K562 (cell line): Measurements from ENCODE around the gene SLC12A6. TPM values are rescaled to one million over a fixed set of nuclear protein-coding genes. Genes with fewer than 3 reads are reported as not detected.

ENCODE experiments used
- CXXC5 ChIP-seq: fragments of 250-450 bp; sonication (Bioruptor Pico); IDR thresholded peaks from 2 replicates; pipeline ENCODE4 v1.8.0; 2022; ENCODE audit warnings: inconsistent platforms, mild to moderate bottlenecking, moderate library complexity
- ERF ChIP-seq: fragments of 450-650 bp; formaldehyde crosslinking; IDR thresholded peaks from 2 replicates; pipeline ENCODE4 v1.4.0; 2020; ENCODE audit warnings: mild to moderate bottlenecking, mixed read lengths
- MYBL2 ChIP-seq, 2 experiments: fragments of 450-650 bp in 1 of 2; sonication (generic) in 1 of 2; formaldehyde crosslinking in 1 of 2; IDR thresholded peaks; 2 replicates each; pipeline versions ENCODE4 v1.6.1 to v1.8.1; 2017 to 2022; ENCODE audit warnings: borderline replicate concordance in 1 of 2, inconsistent platforms in 1 of 2, low read depth in 1 of 2, mild to moderate bottlenecking in 1 of 2, missing genetic modification reagents in 1 of 2, moderate library complexity in 1 of 2
- NCOR1 ChIP-seq: fragments of 450-650 bp; IDR thresholded peaks from 2 replicates; pipeline ENCODE4 v1.6.1; 2016; ENCODE audit warnings: mild to moderate bottlenecking, moderate library complexity
- PTTG1 ChIP-seq: fragments of 450-650 bp; IDR thresholded peaks from 2 replicates; pipeline ENCODE4 v1.6.1; 2016; ENCODE audit warnings: low read depth, mild to moderate bottlenecking, missing genetic modification characterization, missing compliant biosample characterization
- SRSF9 ChIP-seq: fragments of 200-400 bp; formaldehyde crosslinking; IDR thresholded peaks from 2 replicates; pipeline ENCODE4 v1.6.1; 2017; ENCODE audit warnings: low read depth, low read length, borderline replicate concordance
- ZFPM2 ChIP-seq: fragments of 250-450 bp; sonication (Bioruptor Pico); IDR thresholded peaks from 2 replicates; pipeline ENCODE4 v1.5.1; 2022; ENCODE audit warnings: mild to moderate bottlenecking
- ZKSCAN8 ChIP-seq: fragments of 200-800 bp; sonication (Bioruptor generic); IDR thresholded peaks from 2 replicates; pipeline ENCODE4 v1.6.1; 2016; ENCODE audit warnings: missing genetic modification characterization, missing compliant biosample characterization
- ZNF165 ChIP-seq: fragments of 250-450 bp; sonication (Bioruptor Pico); IDR thresholded peaks from 2 replicates; pipeline ENCODE4 v1.4.0; 2020; ENCODE audit warnings: borderline replicate concordance
- ZNF324 ChIP-seq: fragments of 250-450 bp; sonication (Bioruptor Pico); IDR thresholded peaks from 2 replicates; pipeline ENCODE4 v1.4.0; 2020; ENCODE audit warnings: mild to moderate bottlenecking
- ZNF41 ChIP-seq: fragments of 250-450 bp; sonication (Bioruptor Pico); conservative IDR thresholded peaks from 2 replicates; pipeline ENCODE4 v1.4.0; 2020; ENCODE audit warnings: mild to moderate bottlenecking
- ZNF551 ChIP-seq: fragments of 250-450 bp; sonication (Bioruptor Pico); IDR thresholded peaks from 2 replicates; pipeline ENCODE4 v1.5.0; 2021; ENCODE audit warnings: mild to moderate bottlenecking, moderate library complexity
- ZNF583 ChIP-seq: fragments of 250-450 bp; sonication (Bioruptor Pico); IDR thresholded peaks from 2 replicates; pipeline ENCODE4 v1.4.0; 2020
- ZNF707 ChIP-seq: fragments of 250-450 bp; sonication (Bioruptor Pico); conservative IDR thresholded peaks from 2 replicates; pipeline ENCODE4 v1.8.0; 2022; ENCODE audit warnings: inconsistent platforms, mild to moderate bottlenecking, moderate library complexity
- polyA plus RNA-seq, 8 experiments: library from polyadenylated mRNA; depleted of rRNA in 4 of 8; stranded (reverse) in 5 of 8; unstranded in 3 of 8; fragments of >200 nt; fragmentation: Nextera tagmentation in 2 of 8; fragmentation: Illumina TruSeq in 1 of 8; extraction: Ambion mirVana in 2 of 8; extraction: Trizol in 1 of 8; gene quantifications; 2 replicates each; pipeline versions ENCODE4 v1.2.1 to v1.2.3, GENCODE V29; 2011 to 2014; ENCODE audit warnings: inconsistent platforms in 1 of 8, missing spikeins in 1 of 8
- total RNA-seq, 7 experiments: library from RNA; depleted of rRNA in 6 of 7; stranded (reverse); fragments of >200 nt in 6 of 7; fragmentation: Illumina TruSeq in 2 of 7; extraction: Trizol in 2 of 7; gene quantifications; 2 replicates each; pipeline versions ENCODE4 v1.2.1 to v1.2.3, GENCODE V29; 2011 to 2021; ENCODE audit warnings: low replicate concordance in 1 of 7
- TF ChIP-seq, protein P1 (sequence below), 3 experiments: fragments of 200-800 bp in 1 of 3; sonication (Bioruptor generic) in 1 of 3; sonication (generic) in 1 of 3; formaldehyde crosslinking in 1 of 3; IDR thresholded peaks; 2 replicates each; pipeline versions ENCODE4 v1.6.1 to v1.8.0; 2016 to 2022; ENCODE audit warnings: mild to moderate bottlenecking in 2 of 3, missing compliant biosample characterization in 2 of 3, missing genetic modification characterization in 2 of 3, missing genetic modification reagents in 1 of 3
- TF ChIP-seq, protein P2 (sequence below): fragments of 450-650 bp; formaldehyde crosslinking; IDR thresholded peaks from 2 replicates; pipeline ENCODE4 v1.4.0; 2022; ENCODE audit warnings: mild to moderate bottlenecking, moderate library complexity
- TF ChIP-seq, protein P3 (sequence below): fragments of 450-650 bp; conservative IDR thresholded peaks from 2 replicates; pipeline ENCODE4 v1.6.1; 2016; ENCODE audit warnings: missing genetic modification characterization, low read depth, mild to moderate bottlenecking, missing compliant biosample characterization, moderate library complexity
- TF ChIP-seq, protein P4 (sequence below): fragments of 450-650 bp; formaldehyde crosslinking; IDR thresholded peaks from 2 replicates; pipeline ENCODE4 v1.4.0; 2020; ENCODE audit warnings: mild to moderate bottlenecking, moderate library complexity
- TF ChIP-seq, protein P5 (sequence below): fragments of 250-450 bp; sonication (Bioruptor Pico); IDR thresholded peaks from 2 replicates; pipeline ENCODE4 v1.6.1; 2021; ENCODE audit warnings: mild to moderate bottlenecking
- TF ChIP-seq, protein P6 (sequence below): fragments of 200-800 bp; sonication (Bioruptor generic); IDR thresholded peaks from 2 replicates; pipeline ENCODE4 v1.6.1; 2017; ENCODE audit warnings: missing genetic modification characterization, missing compliant biosample characterization

Gene SLC12A6
- total and polyA plus RNA-seq, 9 of the 15 experiments (the other 6 are each of a cell fraction or from before 2014, with no cell fraction given) = 1.4 to 16.4 (median 6.7) TPM

DNA sequence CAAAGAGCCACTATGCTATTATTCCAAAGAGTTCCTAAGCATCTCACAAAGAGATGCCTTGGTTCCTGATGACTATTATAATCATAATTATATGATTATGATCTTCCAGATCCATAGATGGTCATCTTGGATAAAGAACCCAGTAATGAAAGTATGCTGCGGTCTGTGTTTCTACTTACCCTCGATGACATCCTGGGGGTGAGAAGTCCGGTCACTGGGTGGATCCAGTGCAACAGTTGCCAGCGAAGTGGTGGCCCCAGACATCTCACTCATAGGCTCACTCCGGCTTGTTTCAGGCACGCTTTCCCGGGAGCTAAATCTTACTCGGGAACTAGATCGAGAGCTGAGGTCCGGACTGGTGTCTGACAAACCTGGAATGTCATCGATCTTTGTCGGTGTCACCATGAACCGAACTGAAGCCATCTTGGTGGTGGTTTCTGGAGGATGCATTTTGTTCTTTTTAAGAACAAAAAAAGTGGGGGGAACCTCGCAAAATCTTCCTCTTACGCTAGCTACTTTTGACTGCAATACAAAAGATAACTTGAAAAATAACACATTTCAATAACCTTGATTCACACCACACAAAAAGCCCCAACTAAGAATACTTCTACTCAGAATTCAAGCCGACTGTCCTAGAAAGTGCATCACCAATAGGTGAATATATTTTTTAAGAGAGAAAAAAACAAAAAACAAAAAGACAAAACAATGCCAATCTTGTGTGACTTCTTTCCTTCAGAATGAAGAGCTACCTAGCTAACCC lies 1.2 kb downstream of the SLC12A6 start (continued):
- TF ChIP-seq, protein P1, sequence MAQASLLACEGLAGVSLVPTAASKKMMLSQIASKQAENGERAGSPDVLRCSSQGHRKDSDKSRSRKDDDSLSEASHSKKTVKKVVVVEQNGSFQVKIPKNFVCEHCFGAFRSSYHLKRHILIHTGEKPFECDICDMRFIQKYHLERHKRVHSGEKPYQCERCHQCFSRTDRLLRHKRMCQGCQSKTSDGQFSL (CRISPR knock-in tag; IDR thresholded peaks at IDR 0.05) = no peak
- TF ChIP-seq, protein P1 (tag; IDR thresholded peaks at IDR 0.05) = peak in 1 of 2 experiments; percentile 83; a peak in 2 of 4 replicates
- TF ChIP-seq NCOR1 = no peak
- TF ChIP-seq, protein P2, sequence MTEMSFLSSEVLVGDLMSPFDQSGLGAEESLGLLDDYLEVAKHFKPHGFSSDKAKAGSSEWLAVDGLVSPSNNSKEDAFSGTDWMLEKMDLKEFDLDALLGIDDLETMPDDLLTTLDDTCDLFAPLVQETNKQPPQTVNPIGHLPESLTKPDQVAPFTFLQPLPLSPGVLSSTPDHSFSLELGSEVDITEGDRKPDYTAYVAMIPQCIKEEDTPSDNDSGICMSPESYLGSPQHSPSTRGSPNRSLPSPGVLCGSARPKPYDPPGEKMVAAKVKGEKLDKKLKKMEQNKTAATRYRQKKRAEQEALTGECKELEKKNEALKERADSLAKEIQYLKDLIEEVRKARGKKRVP (CRISPR knock-in tag) = peak; percentile 83
- peak; percentile 75 for TF ChIP-seq PTTG1 (tag)
- TF ChIP-seq, protein P3, sequence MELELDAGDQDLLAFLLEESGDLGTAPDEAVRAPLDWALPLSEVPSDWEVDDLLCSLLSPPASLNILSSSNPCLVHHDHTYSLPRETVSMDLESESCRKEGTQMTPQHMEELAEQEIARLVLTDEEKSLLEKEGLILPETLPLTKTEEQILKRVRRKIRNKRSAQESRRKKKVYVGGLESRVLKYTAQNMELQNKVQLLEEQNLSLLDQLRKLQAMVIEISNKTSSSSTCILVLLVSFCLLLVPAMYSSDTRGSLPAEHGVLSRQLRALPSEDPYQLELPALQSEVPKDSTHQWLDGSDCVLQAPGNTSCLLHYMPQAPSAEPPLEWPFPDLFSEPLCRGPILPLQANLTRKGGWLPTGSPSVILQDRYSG = peak; percentile 63; the same call in 1 of the 2 replicates
- TF ChIP-seq ZNF165 (CRISPR knock-in tag) = no peak; the same call in 1 of the 2 replicates
- peak; percentile 74; the same call in 1 of the 2 replicates for TF ChIP-seq ZNF583
- TF ChIP-seq ZKSCAN8 (CRISPR knock-in tag) = no peak
- TF ChIP-seq, protein P4, sequence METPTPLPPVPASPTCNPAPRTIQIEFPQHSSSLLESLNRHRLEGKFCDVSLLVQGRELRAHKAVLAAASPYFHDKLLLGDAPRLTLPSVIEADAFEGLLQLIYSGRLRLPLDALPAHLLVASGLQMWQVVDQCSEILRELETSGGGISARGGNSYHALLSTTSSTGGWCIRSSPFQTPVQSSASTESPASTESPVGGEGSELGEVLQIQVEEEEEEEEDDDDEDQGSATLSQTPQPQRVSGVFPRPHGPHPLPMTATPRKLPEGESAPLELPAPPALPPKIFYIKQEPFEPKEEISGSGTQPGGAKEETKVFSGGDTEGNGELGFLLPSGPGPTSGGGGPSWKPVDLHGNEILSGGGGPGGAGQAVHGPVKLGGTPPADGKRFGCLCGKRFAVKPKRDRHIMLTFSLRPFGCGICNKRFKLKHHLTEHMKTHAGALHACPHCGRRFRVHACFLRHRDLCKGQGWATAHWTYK (CRISPR knock-in tag) = peak; percentile 76; the same call in 1 of the 2 replicates
- TF ChIP-seq SRSF9 = no peak
- TF ChIP-seq ERF = peak; percentile 80; the same call in 1 of the 2 replicates
- TF ChIP-seq MYBL2 (IDR thresholded peaks at IDR 0.05; ENCODE audit: low read depth) = no peak
- TF ChIP-seq MYBL2 (CRISPR knock-in tag; IDR thresholded peaks at IDR 0.05; ENCODE audit: borderline replicate concordance) = no peak
- TF ChIP-seq ZFPM2 (CRISPR knock-in tag) = no peak
- TF ChIP-seq CXXC5 (CRISPR knock-in tag) = peak; percentile 21
- peak; percentile 65; the same call in 1 of the 2 replicates for TF ChIP-seq ZNF324 (CRISPR knock-in tag)
- TF ChIP-seq, protein P5, sequence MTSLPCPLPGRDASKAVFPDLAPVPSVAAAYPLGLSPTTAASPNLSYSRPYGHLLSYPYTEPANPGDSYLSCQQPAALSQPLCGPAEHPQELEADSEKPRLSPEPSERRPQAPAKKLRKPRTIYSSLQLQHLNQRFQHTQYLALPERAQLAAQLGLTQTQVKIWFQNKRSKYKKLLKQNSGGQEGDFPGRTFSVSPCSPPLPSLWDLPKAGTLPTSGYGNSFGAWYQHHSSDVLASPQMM (CRISPR knock-in tag) = no peak
- 0 out of 2 replicates have a peak, but pooled peaks have one; percentile 43 for TF ChIP-seq ZNF41 (CRISPR knock-in tag)
- TF ChIP-seq ZNF707 = no peak
- TF ChIP-seq, protein P6, sequence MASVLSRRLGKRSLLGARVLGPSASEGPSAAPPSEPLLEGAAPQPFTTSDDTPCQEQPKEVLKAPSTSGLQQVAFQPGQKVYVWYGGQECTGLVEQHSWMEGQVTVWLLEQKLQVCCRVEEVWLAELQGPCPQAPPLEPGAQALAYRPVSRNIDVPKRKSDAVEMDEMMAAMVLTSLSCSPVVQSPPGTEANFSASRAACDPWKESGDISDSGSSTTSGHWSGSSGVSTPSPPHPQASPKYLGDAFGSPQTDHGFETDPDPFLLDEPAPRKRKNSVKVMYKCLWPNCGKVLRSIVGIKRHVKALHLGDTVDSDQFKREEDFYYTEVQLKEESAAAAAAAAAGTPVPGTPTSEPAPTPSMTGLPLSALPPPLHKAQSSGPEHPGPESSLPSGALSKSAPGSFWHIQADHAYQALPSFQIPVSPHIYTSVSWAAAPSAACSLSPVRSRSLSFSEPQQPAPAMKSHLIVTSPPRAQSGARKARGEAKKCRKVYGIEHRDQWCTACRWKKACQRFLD (CRISPR knock-in tag) = peak; percentile 67; the same call in 1 of the 2 replicates
- TF ChIP-seq ZNF551 = no peak
